Endothelial cell of umbilical vein (primary cell): ENCODE results near the gene WIPF3. TPM values are rescaled to one million over a fixed set of nuclear protein-coding genes. Genes with fewer than 3 reads are reported as not detected.

Experiments used
- BruUV-seq: library from RNA; stranded (reverse); fragments of 400-500 nt; replicated peaks from 2 replicates; lab custom pipeline; 2021; lab: Mats Ljungman, UMichigan
- CTCF ChIA-PET: fragments of 300-600, 350-600 bp; sonication (Branson Sonifier 250); formaldehyde crosslinking; loops from one replicate; lab custom pipeline; 2021; ENCODE audit warnings: antibody characterized with exemption, inconsistent platforms; lab: Charles Lee
- POLR2A ChIA-PET: fragments of 300-600, 350-600 bp; sonication (Branson Sonifier 250); formaldehyde crosslinking; loops from one replicate; lab custom pipeline; 2021; ENCODE audit warnings: antibody characterized with exemption, inconsistent platforms; lab: Charles Lee
- DNase-seq: peaks from one replicate; pipeline ENCODE4 v3.0.0-alpha.2; 2011; ENCODE audit warnings: low read depth, low spot score
- FAIRE-seq: peaks from 2 replicates; lab custom pipeline; 2011; peaks lifted over from hg19 to GRCh38; lab: Jason Lieb, UNC
- H2AFZ ChIP-seq: 2 replicates; pipeline ENCODE4 v1.6.0; 2012; ENCODE audit warnings: low read depth, low read length, control low read depth, inconsistent platforms
- H3K27ac ChIP-seq: 2 replicates; pipeline ENCODE4 v1.5.1; 2011; ENCODE audit warnings: low read depth, mild to moderate bottlenecking, control low read depth, low read length, moderate library complexity; ENCODE audit not compliant: insufficient read depth
- H3K27me3 ChIP-seq, 2 experiments: 2 replicates each; pipeline versions ENCODE4 v1.6.0 to v1.6.1; 2011; ENCODE audit warnings: low read length in 2 of 2, mixed read lengths in 1 of 2; ENCODE audit not compliant: control insufficient read depth in 2 of 2, insufficient read depth in 2 of 2
- H3K36me3 ChIP-seq, 2 experiments: 2 replicates in 1 of 2; 3 replicates in 1 of 2; pipeline ENCODE4 v1.5.1; 2011; ENCODE audit warnings: low read length in 2 of 2, mild to moderate bottlenecking in 1 of 2, moderate library complexity in 1 of 2; ENCODE audit not compliant: control insufficient read depth in 2 of 2, insufficient read depth in 2 of 2; ENCODE audit errors: extremely low read depth in 1 of 2
- H3K4me1 ChIP-seq: 3 replicates; pipeline ENCODE4 v1.5.1; 2011; ENCODE audit warnings: mild to moderate bottlenecking, low read length; ENCODE audit not compliant: control insufficient read depth, insufficient read depth; ENCODE audit errors: extremely low read depth
- H3K4me2 ChIP-seq: 2 replicates; pipeline ENCODE4 v1.6.1; 2011; ENCODE audit warnings: low read length, control low read depth, mixed read lengths; ENCODE audit not compliant: insufficient read depth
- H3K4me3 ChIP-seq, 3 experiments: fragments of 200-600 bp in 1 of 3; sonication (generic), shearing (Covaris generic) in 1 of 3; replicated peaks in 1 of 3; 2 replicates each; pipeline ENCODE4 v1.5.1; 2011 to 2016; ENCODE audit warnings: control low read depth in 3 of 3, low read length in 3 of 3, mild to moderate bottlenecking in 2 of 3, inconsistent platforms in 1 of 3, low read depth in 1 of 3, moderate library complexity in 1 of 3; ENCODE audit not compliant: insufficient read depth in 1 of 3
- H3K79me2 ChIP-seq: 2 replicates; pipeline ENCODE4 v1.6.0; 2012; ENCODE audit warnings: low read length, inconsistent platforms; ENCODE audit not compliant: control insufficient read depth, insufficient read depth
- H3K9ac ChIP-seq: replicated peaks from 2 replicates; pipeline ENCODE3; 2011; ENCODE audit warnings: low read length, control low read depth; ENCODE audit not compliant: insufficient read depth; ENCODE audit errors: extremely low read depth
- H3K9me1 ChIP-seq: replicated peaks from 3 replicates; pipeline ENCODE4 v1.6.0; 2011; ENCODE audit warnings: mild to moderate bottlenecking, low read length; ENCODE audit not compliant: control insufficient read depth, insufficient read depth; ENCODE audit errors: extremely low read depth
- H3K9me3 ChIP-seq: replicated peaks from 2 replicates; pipeline ENCODE4 v1.5.1; 2012; ENCODE audit warnings: low read length, inconsistent platforms; ENCODE audit not compliant: control insufficient read depth, insufficient read depth
- H4K20me1 ChIP-seq: replicated peaks from 2 replicates; pipeline ENCODE3; 2011; ENCODE audit warnings: mild to moderate bottlenecking, low read length; ENCODE audit not compliant: control insufficient read depth, insufficient read depth; ENCODE audit errors: extremely low read depth
- CTCF ChIP-seq, 2 donors: IDR thresholded peaks; 1 replicate in 1 of 2; 2 replicates in 1 of 2; pipeline ENCODE4 v1.5.1; 2011; ENCODE audit warnings: low read length in 2 of 2, mild to moderate bottlenecking in 2 of 2, moderate library complexity in 2 of 2, control low read depth in 1 of 2, inconsistent platforms in 1 of 2, low read depth in 1 of 2; ENCODE audit not compliant: insufficient read depth in 1 of 2; ENCODE audit errors: extremely low read depth in 1 of 2
- EZH2 ChIP-seq: IDR thresholded peaks from 2 replicates; pipeline ENCODE4 v1.6.1; 2012; ENCODE audit warnings: borderline replicate concordance, low read depth, mild to moderate bottlenecking, moderate library complexity, low read length, inconsistent platforms; ENCODE audit not compliant: severe bottlenecking
- FOS ChIP-seq: IDR thresholded peaks from 2 replicates; pipeline ENCODE4 v1.6.1; 2011; ENCODE audit warnings: mild to moderate bottlenecking, low read length, moderate library complexity, borderline replicate concordance; ENCODE audit not compliant: insufficient read depth
- GATA2 ChIP-seq: IDR thresholded peaks from 2 replicates; pipeline ENCODE4 v1.7.0; 2011; ENCODE audit warnings: low read depth, mild to moderate bottlenecking, moderate library complexity, mixed read lengths, low read length; ENCODE audit not compliant: insufficient read length, insufficient read depth
- JUN ChIP-seq: IDR thresholded peaks from 2 replicates; pipeline ENCODE4 v1.6.1; 2011; ENCODE audit warnings: borderline replicate concordance, low read depth; ENCODE audit not compliant: insufficient read length, insufficient read depth
- MAX ChIP-seq: IDR thresholded peaks from 2 replicates; pipeline ENCODE4 v1.6.1; 2011; ENCODE audit not compliant: insufficient read depth, insufficient read length
- MYC ChIP-seq: IDR thresholded peaks from one replicate; pipeline ENCODE4 v1.6.1; 2011; ENCODE audit warnings: mild to moderate bottlenecking, low read depth, low read length
- POLR2A ChIP-seq: IDR thresholded peaks from 2 replicates; pipeline ENCODE4 v1.6.1; 2012; ENCODE audit warnings: low read depth, mild to moderate bottlenecking, control low read depth, low read length
- POLR2AphosphoS5 ChIP-seq: IDR thresholded peaks from 2 replicates; pipeline ENCODE4 v1.6.1; 2012; ENCODE audit warnings: low read depth, mild to moderate bottlenecking, control low read depth, low read length, moderate library complexity; ENCODE audit not compliant: insufficient read depth
- dilution Hi-C: fragments of 300-500 bp; cut with MboI; formaldehyde crosslinking; loops from one replicate; pipeline ENCODE4 v1.15.0; 2019; ENCODE audit warnings: low sequenced_read_pairs; ENCODE audit not compliant: extremely low pct_ligation_motif_present
- intact Hi-C: fragments of 100-400 bp; cut with micrococcal nuclease; formaldehyde crosslinking; loops from one replicate; pipeline ENCODE4 v1.10.0; 2022
- polyA plus RNA-seq, 4 experiments: library from polyadenylated mRNA; depleted of rRNA in 3 of 4; stranded (reverse) in 3 of 4; unstranded in 1 of 4; fragments of >200 nt; gene quantifications; 2 replicates each; pipeline versions ENCODE4 v1.2.1 to v1.2.3, GENCODE V29; 2011 to 2012; ENCODE audit warnings: missing spikeins in 1 of 4
- total RNA-seq: library from RNA; stranded (reverse); gene quantifications from 2 replicates; pipeline ENCODE4 v1.2.3, GENCODE V29; 2021

Gene WIPF3
- total and polyA plus RNA-seq, 2 donors (not counting 3 experiments of a cell fraction or from before 2014, with no cell fraction given), result 0.01 to 0.35 TPM

GRCh38 chr7:29937132-29937531 is 130.8 kb downstream of the WIPF3 start:
- Histone ChIP-seq H3K27ac (no peak overlapping the region), H3K27me3 (no peaks in the 10 kb centered on the region), H3K4me1 (no peaks in the 10 kb centered on the region), H2AFZ (no peak overlapping the region), H3K36me3 (peaks cover 15 to 38% of the 10 kb centered on the region in 2 experiments), H3K79me2 (no peaks in the 10 kb centered on the region), H3K9ac (no peak overlapping the region), H4K20me1 (no peaks in the 10 kb centered on the region), H3K9me1 (no peaks in the 10 kb centered on the region), H3K4me3 (no peak overlapping the region), H3K9me3 (no peaks in the 10 kb centered on the region), H3K4me2 (no peak overlapping the region)
- CTCF ChIA-PET, result interaction anchor here (3.3 kb wide), 1 partner anchor 125 kb away, joined by 7 read pairs; no protein-coding TSS in a partner anchor
- TF ChIP-seq JUN, result no peak
- no peak for TF ChIP-seq MAX
- no peak for TF ChIP-seq GATA2
- TF ChIP-seq FOS, result no peak
- no peak for TF ChIP-seq MYC
- no peak for TF ChIP-seq POLR2AphosphoS5
- no peak for TF ChIP-seq POLR2A
- TF ChIP-seq EZH2, result no peak
- no peak for TF ChIP-seq CTCF (IDR thresholded peaks at IDR 0.05; ENCODE audit: extremely low read depth in 1 of 2, insufficient read depth in 1 of 2, low read depth in 1 of 2, low read length in 2 of 2)
- dilution Hi-C loops, result no loop called here
- POLR2A ChIA-PET, result no interaction called here
- DNase-seq (no peak), FAIRE-seq (no peak)
- BruUV-seq, result no TSS peak
- intact Hi-C loops, result no loop called here
